Measurements from ENCODE around the gene EHF. TPM values are rescaled to one million over a fixed set of nuclear protein-coding genes. Genes with fewer than 3 reads are reported as not detected.

The EHF gene
- total and polyA plus RNA-seq, 2 of the 13 experiments (the other 11 are each of a cell fraction or from before 2014, with no cell fraction given) = 0.04 to 0.46 TPM

DNA sequence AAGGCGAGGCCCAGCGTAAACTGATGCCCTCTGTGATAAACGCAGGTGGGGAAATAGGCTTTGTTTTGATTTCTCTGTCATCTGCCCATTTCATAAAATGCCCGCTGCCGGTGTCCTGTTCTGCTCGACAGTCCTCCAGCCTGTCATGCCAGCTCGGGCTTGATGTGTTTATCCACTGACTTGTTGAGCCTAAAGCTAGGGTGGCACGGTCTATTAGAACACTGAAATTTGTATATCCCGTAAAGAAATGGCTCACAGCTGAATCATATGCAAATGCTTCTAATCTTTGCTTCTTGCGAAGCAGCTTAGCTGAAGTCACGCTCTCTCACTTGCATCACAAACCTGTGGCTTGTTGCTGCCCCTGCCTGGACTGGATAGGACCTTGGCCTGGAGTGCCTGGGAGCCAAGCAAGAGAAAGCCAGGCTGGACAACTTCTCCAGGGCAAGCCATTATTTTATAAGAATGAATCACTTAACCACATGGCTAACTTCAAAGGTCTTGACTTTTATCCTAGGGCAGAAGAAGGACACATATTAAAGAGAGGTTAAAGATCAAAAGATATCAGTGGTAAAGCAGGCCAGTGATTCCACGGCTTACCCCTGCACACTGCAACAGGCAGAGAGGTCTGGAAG lies 33.1 kb downstream of the EHF start (continued):
- TF ChIP-seq, protein P1, sequence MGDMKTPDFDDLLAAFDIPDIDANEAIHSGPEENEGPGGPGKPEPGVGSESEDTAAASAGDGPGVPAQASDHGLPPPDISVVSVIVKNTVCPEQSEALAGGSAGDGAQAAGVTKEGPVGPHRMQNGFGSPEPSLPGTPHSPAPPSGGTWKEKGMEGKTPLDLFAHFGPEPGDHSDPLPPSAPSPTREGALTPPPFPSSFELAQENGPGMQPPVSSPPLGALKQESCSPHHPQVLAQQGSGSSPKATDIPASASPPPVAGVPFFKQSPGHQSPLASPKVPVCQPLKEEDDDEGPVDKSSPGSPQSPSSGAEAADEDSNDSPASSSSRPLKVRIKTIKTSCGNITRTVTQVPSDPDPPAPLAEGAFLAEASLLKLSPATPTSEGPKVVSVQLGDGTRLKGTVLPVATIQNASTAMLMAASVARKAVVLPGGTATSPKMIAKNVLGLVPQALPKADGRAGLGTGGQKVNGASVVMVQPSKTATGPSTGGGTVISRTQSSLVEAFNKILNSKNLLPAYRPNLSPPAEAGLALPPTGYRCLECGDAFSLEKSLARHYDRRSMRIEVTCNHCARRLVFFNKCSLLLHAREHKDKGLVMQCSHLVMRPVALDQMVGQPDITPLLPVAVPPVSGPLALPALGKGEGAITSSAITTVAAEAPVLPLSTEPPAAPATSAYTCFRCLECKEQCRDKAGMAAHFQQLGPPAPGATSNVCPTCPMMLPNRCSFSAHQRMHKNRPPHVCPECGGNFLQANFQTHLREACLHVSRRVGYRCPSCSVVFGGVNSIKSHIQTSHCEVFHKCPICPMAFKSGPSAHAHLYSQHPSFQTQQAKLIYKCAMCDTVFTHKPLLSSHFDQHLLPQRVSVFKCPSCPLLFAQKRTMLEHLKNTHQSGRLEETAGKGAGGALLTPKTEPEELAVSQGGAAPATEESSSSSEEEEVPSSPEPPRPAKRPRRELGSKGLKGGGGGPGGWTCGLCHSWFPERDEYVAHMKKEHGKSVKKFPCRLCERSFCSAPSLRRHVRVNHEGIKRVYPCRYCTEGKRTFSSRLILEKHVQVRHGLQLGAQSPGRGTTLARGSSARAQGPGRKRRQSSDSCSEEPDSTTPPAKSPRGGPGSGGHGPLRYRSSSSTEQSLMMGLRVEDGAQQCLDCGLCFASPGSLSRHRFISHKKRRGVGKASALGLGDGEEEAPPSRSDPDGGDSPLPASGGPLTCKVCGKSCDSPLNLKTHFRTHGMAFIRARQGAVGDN (CRISPR knock-in tag; IDR thresholded peaks at IDR 0.05) = peak; percentile 52; the same call in 1 of the 2 replicates
- TF ChIP-seq TBL1XR1 (IDR thresholded peaks at IDR 0.05; ENCODE audit: borderline replicate concordance, low read length, partially characterized antibody) (peak; percentile 14), HOXA3 (CRISPR knock-in tag; IDR thresholded peaks at IDR 0.05) (peak; percentile 61; the same call in 1 of the 2 replicates), MIER2 (CRISPR knock-in tag; IDR thresholded peaks at IDR 0.05) (0 out of 2 replicates have a peak, but pooled peaks have one; percentile 43), ZZZ3 (CRISPR knock-in tag; IDR thresholded peaks at IDR 0.05; ENCODE audit: borderline replicate concordance) (no peak), GZF1 (CRISPR knock-in tag; IDR thresholded peaks at IDR 0.05) (peak; percentile 56; the same call in 1 of the 2 replicates), HNF4A (CRISPR knock-in tag; IDR thresholded peaks at IDR 0.05) (peak; percentile 66), SAFB2 (CRISPR knock-in tag; IDR thresholded peaks at IDR 0.05; ENCODE audit: borderline replicate concordance, low read depth) (no peak), ZNF501 (CRISPR knock-in tag; IDR thresholded peaks at IDR 0.05) (0 out of 2 replicates have a peak, but pooled peaks have one; percentile 4), ZFP36 (IDR thresholded peaks at IDR 0.05; ENCODE audit: borderline replicate concordance, low read depth, low read length, partially characterized antibody) (no peak), SMAD9 (CRISPR knock-in tag; IDR thresholded peaks at IDR 0.05) (0 out of 2 replicates have a peak, but pooled peaks have one; percentile 2), GFI1 (CRISPR knock-in tag; IDR thresholded peaks at IDR 0.05; ENCODE audit: borderline replicate concordance) (0 out of 2 replicates have a peak, but pooled peaks have one; percentile 34), KLF15 (CRISPR knock-in tag; IDR thresholded peaks at IDR 0.05; ENCODE audit: borderline replicate concordance) (no peak; the same call in 1 of the 2 replicates), FOXA1 (IDR thresholded peaks at IDR 0.05) (no peak), FOXA1 (CRISPR knock-in tag; IDR thresholded peaks at IDR 0.05) (no peak), HDAC2 (CRISPR knock-in tag; IDR thresholded peaks at IDR 0.05) (peak; percentile 80)
- TF ChIP-seq, protein P2, sequence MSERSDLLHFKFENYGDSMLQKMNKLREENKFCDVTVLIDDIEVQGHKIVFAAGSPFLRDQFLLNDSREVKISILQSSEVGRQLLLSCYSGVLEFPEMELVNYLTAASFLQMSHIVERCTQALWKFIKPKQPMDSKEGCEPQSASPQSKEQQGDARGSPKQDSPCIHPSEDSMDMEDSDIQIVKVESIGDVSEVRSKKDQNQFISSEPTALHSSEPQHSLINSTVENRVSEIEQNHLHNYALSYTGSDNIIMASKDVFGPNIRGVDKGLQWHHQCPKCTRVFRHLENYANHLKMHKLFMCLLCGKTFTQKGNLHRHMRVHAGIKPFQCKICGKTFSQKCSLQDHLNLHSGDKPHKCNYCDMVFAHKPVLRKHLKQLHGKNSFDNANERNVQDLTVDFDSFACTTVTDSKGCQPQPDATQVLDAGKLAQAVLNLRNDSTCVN (CRISPR knock-in tag; IDR thresholded peaks at IDR 0.05; ENCODE audit: borderline replicate concordance) = no peak
- TF ChIP-seq, protein P3, sequence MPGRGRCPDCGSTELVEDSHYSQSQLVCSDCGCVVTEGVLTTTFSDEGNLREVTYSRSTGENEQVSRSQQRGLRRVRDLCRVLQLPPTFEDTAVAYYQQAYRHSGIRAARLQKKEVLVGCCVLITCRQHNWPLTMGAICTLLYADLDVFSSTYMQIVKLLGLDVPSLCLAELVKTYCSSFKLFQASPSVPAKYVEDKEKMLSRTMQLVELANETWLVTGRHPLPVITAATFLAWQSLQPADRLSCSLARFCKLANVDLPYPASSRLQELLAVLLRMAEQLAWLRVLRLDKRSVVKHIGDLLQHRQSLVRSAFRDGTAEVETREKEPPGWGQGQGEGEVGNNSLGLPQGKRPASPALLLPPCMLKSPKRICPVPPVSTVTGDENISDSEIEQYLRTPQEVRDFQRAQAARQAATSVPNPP (CRISPR knock-in tag; IDR thresholded peaks at IDR 0.05) = no peak
- TF ChIP-seq, protein P4, sequence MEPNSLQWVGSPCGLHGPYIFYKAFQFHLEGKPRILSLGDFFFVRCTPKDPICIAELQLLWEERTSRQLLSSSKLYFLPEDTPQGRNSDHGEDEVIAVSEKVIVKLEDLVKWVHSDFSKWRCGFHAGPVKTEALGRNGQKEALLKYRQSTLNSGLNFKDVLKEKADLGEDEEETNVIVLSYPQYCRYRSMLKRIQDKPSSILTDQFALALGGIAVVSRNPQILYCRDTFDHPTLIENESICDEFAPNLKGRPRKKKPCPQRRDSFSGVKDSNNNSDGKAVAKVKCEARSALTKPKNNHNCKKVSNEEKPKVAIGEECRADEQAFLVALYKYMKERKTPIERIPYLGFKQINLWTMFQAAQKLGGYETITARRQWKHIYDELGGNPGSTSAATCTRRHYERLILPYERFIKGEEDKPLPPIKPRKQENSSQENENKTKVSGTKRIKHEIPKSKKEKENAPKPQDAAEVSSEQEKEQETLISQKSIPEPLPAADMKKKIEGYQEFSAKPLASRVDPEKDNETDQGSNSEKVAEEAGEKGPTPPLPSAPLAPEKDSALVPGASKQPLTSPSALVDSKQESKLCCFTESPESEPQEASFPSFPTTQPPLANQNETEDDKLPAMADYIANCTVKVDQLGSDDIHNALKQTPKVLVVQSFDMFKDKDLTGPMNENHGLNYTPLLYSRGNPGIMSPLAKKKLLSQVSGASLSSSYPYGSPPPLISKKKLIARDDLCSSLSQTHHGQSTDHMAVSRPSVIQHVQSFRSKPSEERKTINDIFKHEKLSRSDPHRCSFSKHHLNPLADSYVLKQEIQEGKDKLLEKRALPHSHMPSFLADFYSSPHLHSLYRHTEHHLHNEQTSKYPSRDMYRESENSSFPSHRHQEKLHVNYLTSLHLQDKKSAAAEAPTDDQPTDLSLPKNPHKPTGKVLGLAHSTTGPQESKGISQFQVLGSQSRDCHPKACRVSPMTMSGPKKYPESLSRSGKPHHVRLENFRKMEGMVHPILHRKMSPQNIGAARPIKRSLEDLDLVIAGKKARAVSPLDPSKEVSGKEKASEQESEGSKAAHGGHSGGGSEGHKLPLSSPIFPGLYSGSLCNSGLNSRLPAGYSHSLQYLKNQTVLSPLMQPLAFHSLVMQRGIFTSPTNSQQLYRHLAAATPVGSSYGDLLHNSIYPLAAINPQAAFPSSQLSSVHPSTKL (CRISPR knock-in tag; IDR thresholded peaks at IDR 0.05) = peak; percentile 62

Data from HepG2 (cell line).